K562 (cell line): Measurements from ENCODE around the gene XKR7.

Source experiments
- EZH2 ChIP-seq: IDR thresholded peaks from 2 replicates; pipeline ENCODE4 v1.6.1; 2012; ENCODE audit warnings: low read depth, mild to moderate bottlenecking, inconsistent platforms, low read length, borderline replicate concordance
- SAFB2 ChIP-seq: fragments of 200-400 bp; formaldehyde crosslinking; IDR thresholded peaks from 2 replicates; pipeline ENCODE4 v1.6.1; 2018; ENCODE audit warnings: borderline replicate concordance, low read length, low read depth, moderate library complexity; ENCODE audit not compliant: severe bottlenecking
- TF ChIP-seq, protein P1 (sequence below), 2 experiments: fragments of 450-650 bp; formaldehyde crosslinking in 1 of 2; IDR thresholded peaks; 2 replicates each; pipeline versions ENCODE4 v1.4.0 to v1.6.1; 2014 to 2020; ENCODE audit warnings: mild to moderate bottlenecking in 2 of 2, borderline replicate concordance in 1 of 2, low read depth in 1 of 2

DNA sequence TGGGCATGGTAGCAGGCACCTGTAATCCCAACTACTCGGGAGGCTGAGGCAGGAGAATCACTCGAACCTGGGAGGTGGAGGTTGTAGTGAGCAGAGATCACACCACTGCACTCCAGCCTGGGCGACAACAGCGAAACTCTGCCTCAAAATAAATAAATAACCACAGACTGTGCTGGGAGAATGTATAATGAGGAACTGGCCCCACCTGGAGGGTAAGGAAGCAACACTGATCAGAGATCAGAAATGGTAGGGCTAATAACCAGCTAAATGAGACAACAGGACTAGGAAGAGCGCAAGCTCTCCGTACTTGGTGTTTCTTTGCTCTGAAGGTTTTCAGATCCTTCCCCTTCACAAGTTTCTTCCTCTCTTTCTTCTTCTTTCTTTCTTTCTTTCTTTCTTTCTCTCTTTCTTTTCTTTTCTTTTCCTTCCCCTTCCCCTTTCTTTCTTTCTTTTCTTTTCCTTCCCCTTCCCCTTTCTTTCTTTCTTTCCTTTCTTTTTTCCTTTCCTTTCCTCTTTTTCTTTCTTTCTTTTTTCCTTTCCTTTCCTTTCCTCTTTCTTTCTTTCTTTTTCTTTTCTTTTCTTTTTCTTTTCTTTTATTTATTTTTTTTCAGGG, 56.8 kb downstream of the XKR7 start:
- TF ChIP-seq SAFB2 (no peak), EZH2 (no peak)
- TF ChIP-seq, protein P1, sequence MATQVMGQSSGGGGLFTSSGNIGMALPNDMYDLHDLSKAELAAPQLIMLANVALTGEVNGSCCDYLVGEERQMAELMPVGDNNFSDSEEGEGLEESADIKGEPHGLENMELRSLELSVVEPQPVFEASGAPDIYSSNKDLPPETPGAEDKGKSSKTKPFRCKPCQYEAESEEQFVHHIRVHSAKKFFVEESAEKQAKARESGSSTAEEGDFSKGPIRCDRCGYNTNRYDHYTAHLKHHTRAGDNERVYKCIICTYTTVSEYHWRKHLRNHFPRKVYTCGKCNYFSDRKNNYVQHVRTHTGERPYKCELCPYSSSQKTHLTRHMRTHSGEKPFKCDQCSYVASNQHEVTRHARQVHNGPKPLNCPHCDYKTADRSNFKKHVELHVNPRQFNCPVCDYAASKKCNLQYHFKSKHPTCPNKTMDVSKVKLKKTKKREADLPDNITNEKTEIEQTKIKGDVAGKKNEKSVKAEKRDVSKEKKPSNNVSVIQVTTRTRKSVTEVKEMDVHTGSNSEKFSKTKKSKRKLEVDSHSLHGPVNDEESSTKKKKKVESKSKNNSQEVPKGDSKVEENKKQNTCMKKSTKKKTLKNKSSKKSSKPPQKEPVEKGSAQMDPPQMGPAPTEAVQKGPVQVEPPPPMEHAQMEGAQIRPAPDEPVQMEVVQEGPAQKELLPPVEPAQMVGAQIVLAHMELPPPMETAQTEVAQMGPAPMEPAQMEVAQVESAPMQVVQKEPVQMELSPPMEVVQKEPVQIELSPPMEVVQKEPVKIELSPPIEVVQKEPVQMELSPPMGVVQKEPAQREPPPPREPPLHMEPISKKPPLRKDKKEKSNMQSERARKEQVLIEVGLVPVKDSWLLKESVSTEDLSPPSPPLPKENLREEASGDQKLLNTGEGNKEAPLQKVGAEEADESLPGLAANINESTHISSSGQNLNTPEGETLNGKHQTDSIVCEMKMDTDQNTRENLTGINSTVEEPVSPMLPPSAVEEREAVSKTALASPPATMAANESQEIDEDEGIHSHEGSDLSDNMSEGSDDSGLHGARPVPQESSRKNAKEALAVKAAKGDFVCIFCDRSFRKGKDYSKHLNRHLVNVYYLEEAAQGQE (IDR thresholded peaks at IDR 0.05; ENCODE audit: borderline replicate concordance) = peak; percentile 39; the same call in 1 of the 2 replicates
- TF ChIP-seq, protein P1 (CRISPR knock-in tag; IDR thresholded peaks at IDR 0.05; ENCODE audit: low read depth) = no peak
